ENCODE measurements around the gene DLGAP1. TPM values are rescaled to one million over a fixed set of nuclear protein-coding genes. Genes with fewer than 3 reads are reported as not detected.
A peak's percentile ranks its signal among the peaks of the same experiment; 100 is the strongest.

The DLGAP1 gene
- total RNA-seq, 1 donor from 2014 or later: 5.3 TPM

- no peak for DNase-seq
These were observed 995.9 kb downstream of the DLGAP1 start for GRCh38 chr18:3458952-3459853.

- no peak for DNase-seq
These were observed 996.7 kb downstream of the DLGAP1 start for GRCh38 chr18:3458378-3458777.

GRCh38 chr18:3457261-3457724 lies 997.8 kb downstream of the DLGAP1 start:
- no peak for DNase-seq

- DNase-seq: no peak
These were observed 998.4 kb downstream of the DLGAP1 start for GRCh38 chr18:3456686-3457069.

- no peak for DNase-seq
These were observed 999.0 kb downstream of the DLGAP1 start for GRCh38 chr18:3455907-3456685.

GRCh38 chr18:3455090-3455635 lies 999.9 kb downstream of the DLGAP1 start:
- no peak for DNase-seq

GRCh38 chr18:3454365-3455089 lies 1000.6 kb downstream of the DLGAP1 start:
- DNase-seq: peak; percentile 70

- peak; percentile 98 for DNase-seq
These were observed 1001.4 kb downstream of the DLGAP1 start for GRCh38 chr18:3453540-3454364.

GRCh38 chr18:3452750-3453539 lies 1002.2 kb downstream of the DLGAP1 start:
- DNase-seq: no peak

GRCh38 chr18:3451989-3452749 lies 1002.9 kb downstream of the DLGAP1 start:
- peak; percentile 51 for DNase-seq

- DNase-seq: peak; percentile 93
These were observed 1003.7 kb downstream of the DLGAP1 start for GRCh38 chr18:3451183-3451988.

- no peak for DNase-seq
These were observed 1004.3 kb downstream of the DLGAP1 start for GRCh38 chr18:3450799-3451182.

GRCh38 chr18:3450012-3450798 lies 1004.9 kb downstream of the DLGAP1 start, which contains the start of gene TGIF1:
TSS of gene TGIF1 (plus strand) at chr18:3450172. CDS start at chr18:3450490, 318 bp downstream.
- DNase-seq: peak; percentile 73

GRCh38 chr18:3449512-3450011 lies 1005.5 kb downstream of the DLGAP1 start:
- DNase-seq: no peak

- peak; percentile 93 for DNase-seq
These were observed 1006.1 kb downstream of the DLGAP1 start for GRCh38 chr18:3448838-3449511.

- peak; percentile 98 for DNase-seq
These were observed 1006.9 kb downstream of the DLGAP1 start for GRCh38 chr18:3447895-3448837.

Data from skin of body (tissue), 2 donors.